SK-N-SH (cell line): Measurements from ENCODE around the gene ATP6V1G3. TPM values are rescaled to one million over a fixed set of nuclear protein-coding genes. Genes with fewer than 3 reads are reported as not detected.

Experiments used
- CTCF ChIA-PET: fragments of 300-600, 350-600 bp; formaldehyde crosslinking; extraction: SDS; loops from one replicate; lab custom pipeline; 2021; lab: Yijun Ruan, JAX
- POLR2A ChIA-PET: fragments of 350-600 bp; sonication (Branson Sonifier 250); formaldehyde crosslinking; extraction: SDS; loops from one replicate; lab custom pipeline; 2020; ENCODE audit warnings: antibody characterized with exemption, inconsistent platforms; lab: Yijun Ruan, JAX
- DNase-seq: peaks from one replicate; pipeline ENCODE4 v3.0.0; 2012
- H2AFZ ChIP-seq: fragments of 200-600 bp; sonication (generic); 2 replicates; pipeline ENCODE4 v1.8.1; 2016; ENCODE audit warnings: antibody characterized with exemption, mild to moderate bottlenecking, low read depth
- H3F3A ChIP-seq: fragments of 200-600 bp; sonication (generic); replicated peaks from 2 replicates; pipeline ENCODE3; 2016; ENCODE audit warnings: antibody characterized with exemption, mild to moderate bottlenecking; ENCODE audit not compliant: insufficient read depth
- H3K27ac ChIP-seq, 2 experiments: fragments of 200-500 bp in 1 of 2; fragments of 200-600 bp in 1 of 2; sonication (Bioruptor generic) in 1 of 2; sonication (generic), shearing (Covaris generic) in 1 of 2; 2 replicates each; pipeline versions ENCODE4 v1.5.1 to v1.6.1; 2014 to 2016; ENCODE audit warnings: low read depth in 2 of 2, inconsistent platforms in 1 of 2, low read length in 1 of 2, mild to moderate bottlenecking in 1 of 2, mixed read lengths in 1 of 2
- H3K27me3 ChIP-seq: fragments of 200-600 bp; sonication (generic), shearing (Covaris generic); 2 replicates; pipeline ENCODE4 v1.6.1; 2016; ENCODE audit warnings: mixed run types; ENCODE audit not compliant: insufficient read depth
- H3K36me3 ChIP-seq, 2 experiments: fragments of 200-500 bp in 1 of 2; fragments of 200-600 bp in 1 of 2; sonication (Bioruptor generic) in 1 of 2; sonication (generic) in 1 of 2; replicated peaks in 1 of 2; 2 replicates each; pipeline versions ENCODE3 to v1.5.1; 2014 to 2016; ENCODE audit warnings: low read length in 1 of 2, mild to moderate bottlenecking in 1 of 2; ENCODE audit not compliant: insufficient read depth in 2 of 2, control insufficient read depth in 1 of 2
- H3K4me1 ChIP-seq, 2 experiments: fragments of 200-500 bp in 1 of 2; fragments of 200-600 bp in 1 of 2; sonication (Bioruptor generic) in 1 of 2; sonication (generic), shearing (Covaris generic) in 1 of 2; 2 replicates each; pipeline versions ENCODE4 v1.5.1 to v1.6.1; 2014 to 2016; ENCODE audit warnings: low read depth in 1 of 2, low read length in 1 of 2, mixed run types in 1 of 2; ENCODE audit not compliant: insufficient read depth in 2 of 2, control insufficient read depth in 1 of 2
- H3K4me2 ChIP-seq: fragments of 200-600 bp; sonication (generic), shearing (Covaris generic); 2 replicates; pipeline ENCODE4 v1.6.1; 2017; ENCODE audit warnings: mixed run types
- H3K4me3 ChIP-seq, 2 experiments: fragments of 200-500 bp in 1 of 2; fragments of 200-600 bp in 1 of 2; sonication (Bioruptor generic) in 1 of 2; sonication (generic), shearing (Covaris generic) in 1 of 2; 2 replicates each; pipeline versions ENCODE4 v1.5.1 to v1.8.1; 2014 to 2016; ENCODE audit warnings: low read depth in 2 of 2, inconsistent platforms in 1 of 2, low read length in 1 of 2, mild to moderate bottlenecking in 1 of 2, mixed read lengths in 1 of 2, moderate library complexity in 1 of 2
- H3K79me2 ChIP-seq: fragments of 200-600 bp; sonication (generic); 2 replicates; pipeline ENCODE4 v1.8.1; 2017; ENCODE audit warnings: mild to moderate bottlenecking; ENCODE audit not compliant: insufficient read depth
- H3K9ac ChIP-seq: fragments of 200-600 bp; sonication (generic); 2 replicates; pipeline ENCODE4 v1.6.1; 2017; ENCODE audit warnings: mixed run types
- H3K9me2 ChIP-seq: fragments of 200-600 bp; sonication (generic); 2 replicates; pipeline ENCODE4 v1.6.1; 2017; ENCODE audit warnings: mixed run types
- H3K9me3 ChIP-seq: fragments of 200-600 bp; sonication (generic); 2 replicates; pipeline ENCODE4 v1.6.1; 2017; ENCODE audit warnings: mixed run types, mild to moderate bottlenecking, moderate library complexity
- H4K20me1 ChIP-seq: fragments of 200-600 bp; sonication (generic); 2 replicates; pipeline ENCODE4 v1.6.1; 2017; ENCODE audit warnings: mild to moderate bottlenecking, mixed run types; ENCODE audit not compliant: insufficient read depth
- FOXJ3 ChIP-seq: sonication (generic); formaldehyde crosslinking; IDR thresholded peaks from 2 replicates; pipeline ENCODE4 v1.5.1; 2020; ENCODE audit warnings: mild to moderate bottlenecking, missing genetic modification reagents
- FOXM1 ChIP-seq: IDR thresholded peaks from 2 replicates; pipeline ENCODE4 v1.4.0; 2012; ENCODE audit warnings: low read depth, mild to moderate bottlenecking
- GATA2 ChIP-seq: sonication (generic); formaldehyde crosslinking; IDR thresholded peaks from 2 replicates; pipeline ENCODE4 v1.5.0; 2020; ENCODE audit warnings: mild to moderate bottlenecking, missing genetic modification reagents
- IRF3 ChIP-seq: fragments of 150-350 bp; IDR thresholded peaks from 2 replicates; pipeline ENCODE4 v1.6.1; 2016; ENCODE audit warnings: mild to moderate bottlenecking, low read depth, low read length
- JUND ChIP-seq: IDR thresholded peaks from 2 replicates; pipeline ENCODE4 v1.4.0; 2012
- MAX ChIP-seq: IDR thresholded peaks from 2 replicates; pipeline ENCODE4 v1.4.0; 2012; ENCODE audit warnings: low read depth
- MEF2A ChIP-seq: IDR thresholded peaks from 2 replicates; pipeline ENCODE4 v1.4.0; 2012; ENCODE audit warnings: low read depth, borderline replicate concordance
- MXI1 ChIP-seq: IDR thresholded peaks from 2 replicates; pipeline ENCODE4 v1.6.1; 2012; ENCODE audit warnings: mild to moderate bottlenecking, low read depth, low read length, improper control_type of control experiment
- NRF1 ChIP-seq: IDR thresholded peaks from 2 replicates; pipeline ENCODE4 v1.6.1; 2012; ENCODE audit warnings: low read depth, mild to moderate bottlenecking, low read length
- PBX3 ChIP-seq: IDR thresholded peaks from 2 replicates; pipeline ENCODE4; 2012
- REST ChIP-seq: IDR thresholded peaks from 2 replicates; pipeline ENCODE4 v1.6.1; 2012; ENCODE audit warnings: mild to moderate bottlenecking, low read depth, low read length, moderate library complexity
- RFX5 ChIP-seq: IDR thresholded peaks from 2 replicates; pipeline ENCODE4 v1.6.1; 2012; ENCODE audit warnings: mild to moderate bottlenecking, improper control_type of control experiment, low read length
- RXRA ChIP-seq: IDR thresholded peaks from 2 replicates; pipeline ENCODE4 v1.4.0; 2012; ENCODE audit warnings: low read depth, mild to moderate bottlenecking, borderline replicate concordance
- TCF12 ChIP-seq: IDR thresholded peaks from 2 replicates; pipeline ENCODE4 v1.4.0; 2012
- USF2 ChIP-seq: fragments of 150-350 bp; IDR thresholded peaks from 2 replicates; pipeline ENCODE4 v1.6.1; 2017; ENCODE audit warnings: antibody characterized with exemption, low read length, low read depth, borderline replicate concordance
- WGBS: methylation state at CpG from one replicate; pipeline ENCODE4 v1.1.6; 2017; ENCODE audit warnings: low lambda C conversion rate; 5-methylcytosine and 5-hydroxymethylcytosine counted together
- polyA plus RNA-seq, 3 experiments: library from polyadenylated mRNA; depleted of rRNA; stranded (reverse); fragments of >200 nt; gene quantifications; 2 replicates each; pipeline ENCODE4 v1.2.3, GENCODE V29; 2012

The ATP6V1G3 gene
- polyA plus RNA-seq, 1 of the 3 experiments (the other 2 are of a cell fraction) = not detected

- H3K9ac ChIP-seq = peak overlapping the region; percentile 41; the same call in 1 of the 2 replicates
- no peaks in the 10 kb centered on the region for H3K9me2 ChIP-seq
- H3K4me1 ChIP-seq = peaks cover 8 to 52% of the 10 kb centered on the region in 2 experiments
- H2AFZ ChIP-seq = no peak overlapping the region
- no peaks in the 10 kb centered on the region for H3K79me2 ChIP-seq
- no peaks in the 10 kb centered on the region for H3K9me3 ChIP-seq
- WGBS = 86% methylated on average over 4 of the region's 5 CpGs
- CTCF ChIA-PET = no interaction called here
- no peak overlapping the region for H3K4me2 ChIP-seq
- no peaks in the 10 kb centered on the region for H3K27me3 ChIP-seq
- POLR2A ChIA-PET = no interaction called here
- no peaks in the 10 kb centered on the region for H3K36me3 ChIP-seq
- peaks cover 35% of the 10 kb centered on the region for H3F3A ChIP-seq
- H3K4me3 ChIP-seq = no peak overlapping the region
- peak overlapping the region in 1 of 2 experiments; percentile 89; a peak in 3 of 4 replicates for H3K27ac ChIP-seq
- no peak for DNase-seq
- TF ChIP-seq JUND (no peak), RXRA (no peak), RFX5 (no peak), FOXJ3 (CRISPR knock-in tag) (no peak), IRF3 (no peak), TCF12 (no peak), PBX3 (no peak), MAX (no peak), USF2 (no peak), GATA2 (CRISPR knock-in tag) (no peak), FOXM1 (no peak), REST (no peak), MXI1 (no peak), NRF1 (no peak), MEF2A (no peak)
- H4K20me1 ChIP-seq = no peaks in the 10 kb centered on the region
These were observed 46.3 kb downstream of the ATP6V1G3 start for GRCh38 chr1:198494139-198494538.
